Measurements from ENCODE around the gene INPP4B. TPM values are rescaled to one million over a fixed set of nuclear protein-coding genes. Genes with fewer than 3 reads are reported as not detected.

The INPP4B gene
- polyA plus RNA-seq, 1 of the 3 experiments (the other 2 are of a cell fraction): 0.08 TPM

GRCh38 chr4:142284402-142285221, 561.5 kb downstream of the INPP4B start:
- Histone ChIP-seq H3K9me2 (no peaks in the 10 kb centered on the region), H3K36me3 (replicated peaks in 1 of 2; ENCODE audit: control insufficient read depth in 1 of 2, insufficient read depth in 2 of 2, low read length in 1 of 2) (no peaks in the 10 kb centered on the region), H3K27ac (ENCODE audit: low read depth in 2 of 2, low read length in 1 of 2) (no peak overlapping the region), H2AFZ (ENCODE audit: low read depth) (no peak overlapping the region), H4K20me1 (ENCODE audit: insufficient read depth) (no peaks in the 10 kb centered on the region), H3K4me2 (no peak overlapping the region), H3K4me3 (ENCODE audit: low read depth in 2 of 2, low read length in 1 of 2) (no peak overlapping the region), H3K79me2 (ENCODE audit: insufficient read depth) (no peaks in the 10 kb centered on the region), H3K27me3 (ENCODE audit: insufficient read depth) (no peaks in the 10 kb centered on the region), H3K4me1 (ENCODE audit: control insufficient read depth in 1 of 2, insufficient read depth in 2 of 2, low read depth in 1 of 2, low read length in 1 of 2) (no peaks in the 10 kb centered on the region), H3K9me3 (no peaks in the 10 kb centered on the region), H3K9ac (no peak overlapping the region), H3F3A (replicated peaks; ENCODE audit: insufficient read depth) (no peaks in the 10 kb centered on the region)
- CTCF ChIA-PET: no interaction called here
- DNase-seq: no peak
- 77% methylated on average over 9 of the region's 9 CpGs for WGBS (ENCODE audit: low lambda C conversion rate)
- TF ChIP-seq NRF1 (IDR thresholded peaks at IDR 0.05; ENCODE audit: low read depth, low read length) (no peak), MAX (IDR thresholded peaks at IDR 0.05; ENCODE audit: low read depth) (no peak), FOXJ3 (CRISPR knock-in tag; IDR thresholded peaks at IDR 0.05) (no peak), POLR2AphosphoS5 (IDR thresholded peaks at IDR 0.05; ENCODE audit: low read depth, low read length) (no peak), RFX5 (IDR thresholded peaks at IDR 0.05; ENCODE audit: low read length) (no peak), YY1 (IDR thresholded peaks at IDR 0.05; ENCODE audit: low read depth) (no peak), RXRA (IDR thresholded peaks at IDR 0.05; ENCODE audit: borderline replicate concordance, low read depth) (no peak), FOSL2 (IDR thresholded peaks at IDR 0.05; ENCODE audit: borderline replicate concordance, low read depth) (no peak), USF2 (IDR thresholded peaks at IDR 0.05; ENCODE audit: borderline replicate concordance, low read depth, low read length) (no peak), PBX3 (IDR thresholded peaks at IDR 0.05) (no peak), TCF12 (IDR thresholded peaks at IDR 0.05) (no peak), GABPA (IDR thresholded peaks at IDR 0.05; ENCODE audit: low read depth) (no peak), CHD2 (IDR thresholded peaks at IDR 0.05; ENCODE audit: low read length, partially characterized antibody) (no peak), MXI1 (IDR thresholded peaks at IDR 0.05; ENCODE audit: low read depth, low read length) (no peak), CTCF (IDR thresholded peaks at IDR 0.05) (no peak), FOXM1 (IDR thresholded peaks at IDR 0.05; ENCODE audit: low read depth) (no peak), JUND (IDR thresholded peaks at IDR 0.05) (no peak), SIN3A (IDR thresholded peaks at IDR 0.05; ENCODE audit: borderline replicate concordance, low read depth, low read length) (no peak)
- POLR2A ChIA-PET: no interaction called here
